ENCODE data around the gene XYLT1. TPM values are rescaled to one million over a fixed set of nuclear protein-coding genes. Genes with fewer than 3 reads are reported as not detected.

Gene XYLT1
- total RNA-seq, 1 experiment from 2014 or later, result 12.5 TPM

DNA sequence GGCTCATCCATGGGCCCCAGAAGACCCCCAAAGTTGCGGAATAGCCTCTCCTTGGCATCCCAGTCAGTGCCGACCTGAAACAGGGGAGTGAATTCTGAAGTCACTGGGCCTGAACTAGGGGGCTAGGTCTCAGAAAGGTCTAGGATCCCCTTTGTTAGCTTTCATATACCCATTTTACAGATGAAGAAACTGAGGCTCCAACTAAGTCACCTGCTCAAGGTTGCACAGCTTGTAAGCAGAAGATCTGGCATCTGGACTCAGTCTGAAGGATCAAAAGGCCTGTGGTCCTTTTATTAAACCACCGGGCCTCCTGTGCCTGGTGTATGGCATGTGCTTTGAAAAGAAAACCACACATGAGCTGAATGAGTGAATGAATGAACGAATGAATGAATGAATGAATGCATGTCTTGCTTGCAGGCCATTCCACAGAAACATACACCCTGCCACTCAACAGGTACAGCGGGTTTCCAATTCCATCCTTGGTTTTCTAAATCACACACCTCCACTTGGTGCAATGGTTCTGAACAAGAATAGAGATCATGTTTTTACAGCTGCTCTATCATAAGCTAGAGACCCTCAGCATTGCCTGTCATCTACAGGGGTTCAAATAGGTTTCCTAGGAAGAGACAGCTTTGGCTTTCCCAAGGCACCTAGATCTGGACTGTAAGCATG, 352.7 kb downstream of the XYLT1 start:
- ChIA-PET CTCF (no interaction called here), POLR2A (no interaction called here)
- no peaks in the 10 kb centered on the region for H3K36me3 ChIP-seq (ENCODE audit: control insufficient read depth, insufficient read depth, low read length)
- Mint-ChIP-seq H3K27me3 (ENCODE audit: insufficient read depth, unreplicated experiment) (no peaks in the 10 kb centered on the region), H3K36me3 (ENCODE audit: insufficient read depth, unreplicated experiment) (no peaks in the 10 kb centered on the region), H3K9me3 (ENCODE audit: unreplicated experiment) (no peaks in the 10 kb centered on the region), H3K4me3 (ENCODE audit: unreplicated experiment) (no peak overlapping the region), H3K27ac (ENCODE audit: unreplicated experiment) (no peak overlapping the region), H3K4me1 (ENCODE audit: low read depth, unreplicated experiment) (peaks cover 14% of the 10 kb centered on the region)
- TF ChIP-seq, protein P1, sequence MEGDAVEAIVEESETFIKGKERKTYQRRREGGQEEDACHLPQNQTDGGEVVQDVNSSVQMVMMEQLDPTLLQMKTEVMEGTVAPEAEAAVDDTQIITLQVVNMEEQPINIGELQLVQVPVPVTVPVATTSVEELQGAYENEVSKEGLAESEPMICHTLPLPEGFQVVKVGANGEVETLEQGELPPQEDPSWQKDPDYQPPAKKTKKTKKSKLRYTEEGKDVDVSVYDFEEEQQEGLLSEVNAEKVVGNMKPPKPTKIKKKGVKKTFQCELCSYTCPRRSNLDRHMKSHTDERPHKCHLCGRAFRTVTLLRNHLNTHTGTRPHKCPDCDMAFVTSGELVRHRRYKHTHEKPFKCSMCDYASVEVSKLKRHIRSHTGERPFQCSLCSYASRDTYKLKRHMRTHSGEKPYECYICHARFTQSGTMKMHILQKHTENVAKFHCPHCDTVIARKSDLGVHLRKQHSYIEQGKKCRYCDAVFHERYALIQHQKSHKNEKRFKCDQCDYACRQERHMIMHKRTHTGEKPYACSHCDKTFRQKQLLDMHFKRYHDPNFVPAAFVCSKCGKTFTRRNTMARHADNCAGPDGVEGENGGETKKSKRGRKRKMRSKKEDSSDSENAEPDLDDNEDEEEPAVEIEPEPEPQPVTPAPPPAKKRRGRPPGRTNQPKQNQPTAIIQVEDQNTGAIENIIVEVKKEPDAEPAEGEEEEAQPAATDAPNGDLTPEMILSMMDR (IDR thresholded peaks at IDR 0.05; ENCODE audit: insufficient read depth in 1 of 2, low read depth in 1 of 2, low read length in 1 of 2, severe bottlenecking in 1 of 2, unreplicated experiment in 1 of 2), result no peak
- H3K4me1 ChIP-seq, result 0 out of 2 replicates have a peak, but pooled peaks cover 10% of the 10 kb centered on the region
- BruUV-seq (replicated peaks), result no TSS peak
- no peak overlapping the region for H3K4me3 ChIP-seq (ENCODE audit: low read depth, low read length)
- H3K27me3 ChIP-seq (replicated peaks; ENCODE audit: control insufficient read depth, insufficient read depth, low read length), result no peaks in the 10 kb centered on the region
- no peak for DNase-seq
- no peaks in the 10 kb centered on the region for H3K9me3 ChIP-seq
- intact Hi-C loops (cut with micrococcal nuclease; ENCODE audit: unreplicated experiment), result no loop called here

DNA sequence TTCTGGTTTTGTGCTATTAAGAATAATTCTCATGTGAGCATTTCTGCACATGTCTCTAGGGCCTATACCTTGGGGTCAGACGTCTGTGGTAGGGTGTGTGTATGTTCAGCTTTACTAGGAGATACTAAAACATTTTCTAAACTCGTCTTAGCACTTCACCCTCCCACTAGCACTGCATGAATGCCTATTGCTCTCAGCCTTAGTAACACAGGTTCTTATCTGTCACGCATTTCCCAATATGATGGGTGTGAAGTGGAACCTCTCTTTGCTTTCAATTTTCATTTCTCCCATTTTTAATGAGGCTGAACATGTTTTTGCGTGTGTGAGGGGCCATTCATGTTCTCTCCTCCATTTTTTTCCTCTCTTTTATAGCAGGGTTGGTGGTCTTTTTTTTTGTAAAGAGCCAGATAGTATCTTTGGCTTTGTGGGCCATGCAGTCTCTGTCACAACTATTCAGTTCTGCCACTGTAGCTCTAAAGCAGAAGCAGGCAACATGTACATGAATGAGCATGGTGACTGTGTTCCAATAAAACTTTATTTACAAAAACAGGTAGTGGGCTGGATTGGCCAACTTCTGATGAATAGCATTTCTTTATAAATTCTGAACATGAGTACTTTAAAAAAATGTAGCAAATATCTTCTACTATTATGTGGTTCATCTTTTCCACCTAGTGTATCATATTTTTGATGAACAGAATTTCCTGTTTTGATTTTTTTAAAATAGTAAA, 354.0 kb downstream of the XYLT1 start:
- ChIA-PET CTCF (no interaction called here), POLR2A (no interaction called here)
- H3K4me1 ChIP-seq, result 0 out of 2 replicates have a peak, but pooled peaks cover 10% of the 10 kb centered on the region
- TF ChIP-seq, protein P1 (IDR thresholded peaks at IDR 0.05; ENCODE audit: insufficient read depth in 1 of 2, low read depth in 1 of 2, low read length in 1 of 2, severe bottlenecking in 1 of 2, unreplicated experiment in 1 of 2), result no peak
- no peaks in the 10 kb centered on the region for H3K36me3 Mint-ChIP-seq (ENCODE audit: insufficient read depth, unreplicated experiment)
- no peaks in the 10 kb centered on the region for H3K36me3 ChIP-seq (ENCODE audit: control insufficient read depth, insufficient read depth, low read length)
- no peak overlapping the region for H3K27ac Mint-ChIP-seq (ENCODE audit: unreplicated experiment)
- H3K9me3 ChIP-seq, result no peaks in the 10 kb centered on the region
- no peak for DNase-seq
- H3K4me1 Mint-ChIP-seq (ENCODE audit: low read depth, unreplicated experiment), result peaks cover 14% of the 10 kb centered on the region
- intact Hi-C loops (cut with micrococcal nuclease; ENCODE audit: unreplicated experiment), result no loop called here
- H3K4me3 Mint-ChIP-seq (ENCODE audit: unreplicated experiment), result no peak overlapping the region
- BruUV-seq (replicated peaks), result no TSS peak
- H3K27me3 Mint-ChIP-seq (ENCODE audit: insufficient read depth, unreplicated experiment), result no peaks in the 10 kb centered on the region
- no peak overlapping the region for H3K4me3 ChIP-seq (ENCODE audit: low read depth, low read length)
- no peaks in the 10 kb centered on the region for H3K27me3 ChIP-seq (replicated peaks; ENCODE audit: control insufficient read depth, insufficient read depth, low read length)
- H3K9me3 Mint-ChIP-seq (ENCODE audit: unreplicated experiment), result no peaks in the 10 kb centered on the region

DNA sequence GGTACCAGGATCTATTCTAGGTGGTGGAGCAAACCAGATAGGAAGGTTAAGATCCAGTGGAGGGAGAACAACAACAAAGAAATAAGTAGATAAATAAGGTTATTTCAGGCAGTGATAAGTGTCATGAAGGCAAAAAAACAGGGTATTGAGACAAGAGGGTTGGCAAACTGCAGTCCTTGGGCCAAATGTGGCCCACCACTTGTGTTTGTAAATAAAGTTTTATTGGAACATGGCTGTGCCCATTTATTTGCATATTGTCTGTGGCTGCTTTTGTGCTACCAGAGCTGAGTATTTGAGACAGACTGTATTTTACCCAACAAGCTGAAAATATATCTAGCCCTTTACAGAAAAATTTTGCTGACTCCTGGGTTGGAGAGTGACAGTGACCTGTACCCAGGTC, 361.3 kb downstream of the XYLT1 start:
- POLR2A ChIA-PET, result no interaction called here
- Histone ChIP-seq H3K36me3 (ENCODE audit: control insufficient read depth, insufficient read depth, low read length) (no peaks in the 10 kb centered on the region), H3K4me3 (ENCODE audit: low read depth, low read length) (no peak overlapping the region), H3K27me3 (replicated peaks; ENCODE audit: control insufficient read depth, insufficient read depth, low read length) (no peaks in the 10 kb centered on the region), H3K9me3 (no peaks in the 10 kb centered on the region), H3K4me1 (no peaks in the 10 kb centered on the region)
- no peaks in the 10 kb centered on the region for H3K9me3 Mint-ChIP-seq (ENCODE audit: unreplicated experiment)
- intact Hi-C loops (cut with micrococcal nuclease; ENCODE audit: unreplicated experiment), result no loop called here
- TF ChIP-seq, protein P1 (IDR thresholded peaks at IDR 0.05; ENCODE audit: insufficient read depth in 1 of 2, low read depth in 1 of 2, low read length in 1 of 2, severe bottlenecking in 1 of 2, unreplicated experiment in 1 of 2), result no peak
- H3K4me3 Mint-ChIP-seq (ENCODE audit: unreplicated experiment), result no peak overlapping the region
- no peaks in the 10 kb centered on the region for H3K36me3 Mint-ChIP-seq (ENCODE audit: insufficient read depth, unreplicated experiment)
- CTCF ChIA-PET, result no interaction called here
- H3K27ac Mint-ChIP-seq (ENCODE audit: unreplicated experiment), result no peak overlapping the region
- no peaks in the 10 kb centered on the region for H3K27me3 Mint-ChIP-seq (ENCODE audit: insufficient read depth, unreplicated experiment)
- BruUV-seq (replicated peaks), result no TSS peak
- DNase-seq, result no peak
- H3K4me1 Mint-ChIP-seq (ENCODE audit: low read depth, unreplicated experiment), result no peaks in the 10 kb centered on the region
